CD14-positive monocyte (primary cell): ENCODE data around the gene DCLK2. TPM values are rescaled to one million over a fixed set of nuclear protein-coding genes. Genes with fewer than 3 reads are reported as not detected.

Experiments used
- DNase-seq, 3 donors: peaks; one replicate each; pipeline ENCODE4 v3.0.0-alpha.2; 2011 to 2022
- H2AFZ ChIP-seq: 2 replicates; pipeline ENCODE4 v1.6.0; 2012; ENCODE audit warnings: mild to moderate bottlenecking, low read depth, low read length, inconsistent platforms; ENCODE audit not compliant: insufficient read depth, poor library complexity, severe bottlenecking
- H3K27ac ChIP-seq, 2 donors: 1 replicate in 1 of 2; 2 replicates in 1 of 2; pipeline ENCODE4 v1.5.1; 2012 to 2013; ENCODE audit warnings: low read length in 2 of 2, control low read depth in 1 of 2, inconsistent platforms in 1 of 2, low read depth in 1 of 2, mild to moderate bottlenecking in 1 of 2
- H3K27me3 ChIP-seq, 2 donors: one replicate each; pipeline versions ENCODE4 v1.6.0 to v1.6.1; 2011 to 2013; ENCODE audit warnings: low read length in 2 of 2; ENCODE audit not compliant: control insufficient read depth in 2 of 2, insufficient read depth in 2 of 2
- H3K36me3 ChIP-seq, 2 donors: replicated peaks in 1 of 2; 1 replicate in 1 of 2; 2 replicates in 1 of 2; pipeline versions ENCODE4 v1.5.1 to v1.6.1; 2012 to 2013; ENCODE audit warnings: low read length in 2 of 2, control low read depth in 1 of 2, inconsistent platforms in 1 of 2, mild to moderate bottlenecking in 1 of 2; ENCODE audit not compliant: insufficient read depth in 2 of 2, control insufficient read depth in 1 of 2
- H3K4me1 ChIP-seq, 2 donors: 1 replicate in 1 of 2; 2 replicates in 1 of 2; pipeline versions ENCODE4 v1.5.1 to v1.6.1; 2012 to 2013; ENCODE audit warnings: low read length in 2 of 2, control low read depth in 1 of 2, inconsistent platforms in 1 of 2, mild to moderate bottlenecking in 1 of 2, moderate library complexity in 1 of 2; ENCODE audit not compliant: insufficient read depth in 2 of 2, control insufficient read depth in 1 of 2
- H3K4me2 ChIP-seq: replicated peaks from 2 replicates; pipeline ENCODE3; 2012; ENCODE audit warnings: low read length, moderate library complexity, mild to moderate bottlenecking; ENCODE audit not compliant: poor library complexity, severe bottlenecking; ENCODE audit errors: extremely low read depth
- H3K4me3 ChIP-seq, 3 experiments: fragments of 200-600 bp in 1 of 3; sonication (generic) in 1 of 3; replicated peaks in 1 of 3; 1 replicate in 2 of 3; 2 replicates in 1 of 3; pipeline ENCODE4 v1.5.1; 2011 to 2013; ENCODE audit warnings: low read length in 3 of 3, mild to moderate bottlenecking in 3 of 3, control low read depth in 2 of 3, low read depth in 2 of 3, inconsistent platforms in 1 of 3, moderate library complexity in 1 of 3
- H3K79me2 ChIP-seq: 2 replicates; pipeline ENCODE4 v1.6.0; 2012; ENCODE audit warnings: mild to moderate bottlenecking, control low read depth, inconsistent platforms, low read length, moderate library complexity; ENCODE audit not compliant: insufficient read depth
- H3K9ac ChIP-seq: 2 replicates; pipeline ENCODE4 v1.6.0; 2017; ENCODE audit warnings: low read length, mild to moderate bottlenecking; ENCODE audit not compliant: insufficient read depth, poor library complexity, severe bottlenecking
- H3K9me3 ChIP-seq, 2 donors: replicated peaks in 1 of 2; 1 replicate in 1 of 2; 2 replicates in 1 of 2; pipeline versions ENCODE4 v1.5.1 to v1.6.1; 2012 to 2013; ENCODE audit warnings: low read length in 2 of 2, control low read depth in 1 of 2; ENCODE audit not compliant: control insufficient read depth in 1 of 2, insufficient read depth in 1 of 2
- H4K20me1 ChIP-seq: 2 replicates; pipeline ENCODE4 v1.6.0; 2012; ENCODE audit warnings: mild to moderate bottlenecking, low read length, control low read depth, moderate library complexity; ENCODE audit not compliant: insufficient read depth
- H3K27ac Mint-ChIP-seq, 7 donors: one replicate each; pipeline ENCODE4 v1.8.0; 2020; ENCODE audit warnings: mild to moderate bottlenecking in 7 of 7, mixed read lengths in 7 of 7, moderate library complexity in 6 of 7, inconsistent platforms in 2 of 7
- H3K27me3 Mint-ChIP-seq, 3 donors: one replicate each; pipeline ENCODE4 v1.8.0; 2021 to 2022; ENCODE audit warnings: low read depth in 3 of 3, mild to moderate bottlenecking in 3 of 3, mixed read lengths in 3 of 3, moderate library complexity in 3 of 3, inconsistent platforms in 1 of 3
- H3K36me3 Mint-ChIP-seq, 2 donors: one replicate each; pipeline ENCODE4 v1.8.0; 2020; ENCODE audit warnings: mixed read lengths in 2 of 2, inconsistent platforms in 1 of 2, mild to moderate bottlenecking in 1 of 2
- H3K4me1 Mint-ChIP-seq: one replicate; pipeline ENCODE4 v1.8.0; 2020; ENCODE audit warnings: mild to moderate bottlenecking, mixed read lengths
- H3K4me3 Mint-ChIP-seq, 2 donors: one replicate each; pipeline ENCODE4 v1.8.0; 2020; ENCODE audit warnings: mild to moderate bottlenecking in 2 of 2, mixed read lengths in 2 of 2, moderate library complexity in 1 of 2
- H3K9me3 Mint-ChIP-seq, 7 donors: one replicate each; pipeline ENCODE4 v1.8.0; 2020 to 2022; ENCODE audit warnings: mixed read lengths in 7 of 7, mild to moderate bottlenecking in 6 of 7, moderate library complexity in 6 of 7, inconsistent platforms in 2 of 7
- CTCF ChIP-seq: fragments of 200-600 bp; IDR thresholded peaks from one replicate; pipeline ENCODE4 v1.8.0; 2022; ENCODE audit warnings: antibody characterized with exemption, mild to moderate bottlenecking
- WGBS: methylation state at CpG from one replicate; pipeline ENCODE4 v1.1.5; 2013; ENCODE audit warnings: missing lambda C conversion rate; ENCODE audit not compliant: insufficient coverage; 5-methylcytosine and 5-hydroxymethylcytosine counted together
- intact Hi-C, 2 donors: fragments of 100-400 bp; cut with micrococcal nuclease; formaldehyde crosslinking; loops; one replicate each; pipeline versions ENCODE4 v1.15.0 to v1.15.1; 2023
- polyA plus RNA-seq, 3 donors: library from polyadenylated mRNA; depleted of rRNA in 1 of 3; unstranded in 2 of 3; stranded (reverse) in 1 of 3; fragments of 300-500 nt in 2 of 3; fragments of >200 nt in 1 of 3; fragmentation: Illumina TruSeq in 2 of 3; gene quantifications; 1 replicate in 2 of 3; 2 replicates in 1 of 3; pipeline ENCODE4 v1.2.3, GENCODE V29; 2012 to 2021

DCLK2 gene
- polyA plus RNA-seq, 3 donors, result 0.13 TPM; not detected in 2

DNA sequence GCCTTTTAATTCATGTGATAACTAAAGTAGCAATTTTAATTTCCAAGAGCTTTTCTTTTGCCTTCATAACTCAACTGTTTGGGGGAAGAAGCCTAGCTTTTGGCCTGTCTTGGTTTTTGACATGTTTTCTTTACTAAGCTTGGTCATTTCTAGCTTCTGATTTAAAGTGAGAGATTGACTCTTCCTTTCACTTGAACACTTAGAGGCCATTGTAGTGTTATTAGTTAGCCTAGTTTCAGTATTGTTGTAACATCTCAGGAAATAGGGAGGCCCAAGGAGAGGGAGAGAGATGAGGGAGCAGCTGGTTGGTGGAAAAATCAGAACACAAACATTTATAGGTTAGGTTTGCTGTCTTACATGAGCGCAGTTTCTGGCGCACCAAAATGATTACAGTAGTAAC lies 44.8 kb downstream of the DCLK2 start:
- H3K27me3 Mint-ChIP-seq, result no peaks in the 10 kb centered on the region
- no peaks in the 10 kb centered on the region for H3K27me3 ChIP-seq
- H3K27ac ChIP-seq, result no peak overlapping the region
- DNase-seq, result no peak
- no peak overlapping the region for H3K4me3 Mint-ChIP-seq
- no peak overlapping the region for H3K4me2 ChIP-seq
- no peaks in the 10 kb centered on the region for H3K36me3 ChIP-seq
- no CpG with 5 or more reads among the region's 2 CpGs for WGBS
- H3K79me2 ChIP-seq, result no peaks in the 10 kb centered on the region
- H3K4me1 Mint-ChIP-seq, result peaks cover 21% of the 10 kb centered on the region
- H3K4me1 ChIP-seq, result peaks cover 20 to 22% of the 10 kb centered on the region in 2 donors
- H3K9me3 Mint-ChIP-seq, result peaks cover 2 to 9% (median 6%) of the 10 kb centered on the region in 7 donors
- no peak overlapping the region for H2AFZ ChIP-seq
- H3K4me3 ChIP-seq, result no peak overlapping the region
- H3K36me3 Mint-ChIP-seq, result peaks cover 0 to 3% of the 10 kb centered on the region in 2 donors
- H3K9ac ChIP-seq, result no peak overlapping the region
- no peak overlapping the region for H3K27ac Mint-ChIP-seq
- H4K20me1 ChIP-seq, result no peaks in the 10 kb centered on the region
- no peak for TF ChIP-seq CTCF
- intact Hi-C loops, result no loop called here
- peaks cover 0 to 7% of the 10 kb centered on the region in 2 donors for H3K9me3 ChIP-seq

DNA sequence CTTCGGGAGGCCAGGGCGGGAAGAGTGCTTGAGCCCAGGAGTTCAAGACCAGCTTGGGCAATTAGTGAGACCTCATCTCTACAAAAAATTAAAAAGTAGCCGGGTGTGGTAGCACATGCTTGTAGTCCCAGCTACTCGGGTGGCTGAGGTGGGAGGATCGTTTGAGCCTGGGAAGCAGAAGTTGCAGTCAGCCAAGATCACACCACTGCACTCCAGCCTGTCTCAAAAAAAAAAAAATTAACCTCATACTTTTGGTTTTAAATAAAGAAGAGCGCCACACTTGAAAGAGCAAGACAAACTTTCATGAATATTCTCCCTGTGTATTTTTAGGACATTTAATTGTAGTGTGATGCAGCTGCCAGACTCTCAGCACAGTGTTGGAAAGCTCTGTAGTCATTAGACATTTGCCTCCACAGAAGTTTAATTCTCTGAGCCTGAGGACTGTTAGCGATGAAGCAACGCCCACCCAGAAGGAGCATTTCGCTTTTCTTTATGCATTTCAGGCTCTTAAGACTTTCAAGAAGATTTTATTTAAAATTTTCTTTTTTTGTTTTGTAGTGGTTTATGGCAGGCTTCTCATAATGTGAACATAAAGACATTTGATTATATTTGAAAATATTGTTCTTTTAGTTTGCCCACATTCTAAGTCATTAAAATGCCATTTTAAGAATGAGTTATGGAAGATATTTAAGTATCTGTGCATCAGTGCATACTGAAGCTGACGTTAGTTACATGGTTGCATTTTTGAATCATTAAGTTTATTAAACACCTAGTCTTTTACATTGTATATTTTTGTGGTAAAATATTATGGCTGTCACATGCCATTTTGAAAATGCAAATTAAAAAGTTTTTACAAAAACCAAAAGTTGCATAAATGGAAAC lies 45.8 kb downstream of the DCLK2 start:
- Histone ChIP-seq H3K9ac (no peak overlapping the region), H3K4me3 (no peak overlapping the region), H3K36me3 (no peaks in the 10 kb centered on the region), H4K20me1 (no peaks in the 10 kb centered on the region), H3K4me2 (no peak overlapping the region), H2AFZ (no peak overlapping the region), H3K79me2 (no peaks in the 10 kb centered on the region), H3K27me3 (no peaks in the 10 kb centered on the region), H3K4me1 (peaks cover 20 to 22% of the 10 kb centered on the region in 2 donors), H3K9me3 (peaks cover 0 to 7% of the 10 kb centered on the region in 2 donors), H3K27ac (no peak overlapping the region)
- WGBS, result no CpG with 5 or more reads among the region's 10 CpGs
- TF ChIP-seq CTCF, result no peak
- Mint-ChIP-seq H3K9me3 (peaks cover 2 to 9% (median 6%) of the 10 kb centered on the region in 7 donors), H3K27ac (no peak overlapping the region), H3K27me3 (no peaks in the 10 kb centered on the region), H3K36me3 (peaks cover 0 to 3% of the 10 kb centered on the region in 2 donors), H3K4me1 (peaks cover 21% of the 10 kb centered on the region), H3K4me3 (no peak overlapping the region)
- no peak for DNase-seq
- intact Hi-C loops, result no loop called here
